SH-SY5Y (cell line): Measurements from ENCODE around the gene RTN4R.

Experiments
- GATA2 ChIP-seq: IDR thresholded peaks from 2 replicates; pipeline ENCODE4 v1.6.1; 2011; ENCODE audit warnings: mild to moderate bottlenecking, low read depth, low read length
- GATA3 ChIP-seq: IDR thresholded peaks from 2 replicates; pipeline ENCODE4 v1.6.1; 2011; ENCODE audit warnings: low read depth, mild to moderate bottlenecking, low read length, moderate library complexity

RTN4R gene

GRCh38 chr22:20246368-20247009 lies 21.6 kb downstream of the RTN4R start:
- TF ChIP-seq GATA3, result no peak
- no peak for TF ChIP-seq GATA2

GRCh38 chr22:20245577-20246367 lies 22.3 kb downstream of the RTN4R start:
- TF ChIP-seq GATA2, result no peak

- no peak for TF ChIP-seq GATA2
- no peak for TF ChIP-seq GATA3
Measured at GRCh38 chr22:20244691-20245576, 23.2 kb downstream of the RTN4R start.

- no peak for TF ChIP-seq GATA2
- no peak for TF ChIP-seq GATA3
Measured at GRCh38 chr22:20244250-20244648, 23.9 kb downstream of the RTN4R start.

- TF ChIP-seq GATA2 (no peak), GATA3 (no peak)
Measured at GRCh38 chr22:20243537-20244249, 24.4 kb downstream of the RTN4R start.

GRCh38 chr22:20243176-20243536 lies 25.0 kb downstream of the RTN4R start:
- TF ChIP-seq GATA2 (no peak), GATA3 (no peak)

GRCh38 chr22:20242393-20243175 lies 25.5 kb downstream of the RTN4R start:
- no peak for TF ChIP-seq GATA2

GRCh38 chr22:20241579-20242392 lies 26.3 kb downstream of the RTN4R start:
- TF ChIP-seq GATA2 (no peak), GATA3 (no peak)

GRCh38 chr22:20240900-20241299 lies 27.2 kb downstream of the RTN4R start:
- TF ChIP-seq GATA3, result no peak
- TF ChIP-seq GATA2, result no peak

GRCh38 chr22:20240447-20240764 lies 27.7 kb downstream of the RTN4R start:
- TF ChIP-seq GATA3 (no peak), GATA2 (no peak)

- no peak for TF ChIP-seq GATA2
- TF ChIP-seq GATA3, result no peak
Measured at GRCh38 chr22:20239676-20240446, 28.3 kb downstream of the RTN4R start.

- TF ChIP-seq GATA2 (no peak), GATA3 (no peak)
Measured at GRCh38 chr22:20238901-20239675, 29.0 kb downstream of the RTN4R start.
